GM21528 (cell line): ENCODE data around the gene CCDC102B.
"Not testable (repeated sequence)": the region's sequence is repeated elsewhere in the genome, so short reads cannot be mapped to it uniquely, and the experiment has no call there.

Experiments
- ATAC-seq: cut with Tn5 transposase; IDR thresholded peaks from one replicate; pipeline ENCODE4 v1.9.1; 2021; ENCODE audit warnings: mild to moderate bottlenecking, moderate library complexity; ENCODE audit not compliant: unreplicated experiment, low FRiP score

The CCDC102B gene

DNA sequence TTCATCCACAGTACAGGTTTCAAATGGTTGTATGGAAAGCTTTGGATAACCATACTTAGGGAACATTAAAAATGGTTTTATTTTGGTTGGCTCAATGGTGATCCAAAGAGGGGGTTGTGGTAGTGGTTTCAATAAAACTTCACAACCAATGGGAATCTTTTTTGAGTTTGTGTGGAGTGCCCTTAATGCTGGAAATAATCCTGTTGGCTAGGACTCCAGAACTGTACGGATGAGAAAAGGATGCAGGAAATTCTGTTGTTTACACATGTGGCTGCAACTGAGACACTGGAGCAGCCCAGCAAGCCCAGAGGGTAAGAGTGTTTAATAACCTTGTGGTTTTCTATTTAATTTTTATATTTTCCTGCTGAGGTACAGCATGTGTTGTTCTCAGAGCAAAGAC, at the start of gene CCDC102B:
Gene CCDC102B, plus strand, starts transcription at position 210 of the 400 bp plus-strand sequence. CDS start 38,684 bp downstream, outside the sequence.
- ATAC-seq: no peak

DNA sequence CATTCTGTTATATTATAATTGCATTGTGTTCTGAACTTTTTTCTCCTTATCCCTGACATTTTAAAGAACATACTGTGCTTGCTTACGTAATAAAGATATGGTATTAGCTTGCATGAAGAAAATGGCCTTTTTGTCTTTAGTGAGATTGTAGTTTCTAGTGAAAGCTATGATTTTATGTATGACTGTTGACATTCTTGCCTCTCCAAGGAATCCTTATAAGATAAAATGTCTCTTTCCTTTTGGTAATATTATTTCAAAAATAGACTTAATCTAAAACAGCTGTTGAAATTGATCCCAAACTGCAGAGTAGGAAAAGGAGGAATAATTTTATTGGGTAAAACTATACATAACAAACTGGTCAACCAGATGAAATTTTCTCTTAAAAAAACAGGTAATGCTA, 40.8 kb upstream of the CCDC102B start:
- no peak for ATAC-seq

DNA sequence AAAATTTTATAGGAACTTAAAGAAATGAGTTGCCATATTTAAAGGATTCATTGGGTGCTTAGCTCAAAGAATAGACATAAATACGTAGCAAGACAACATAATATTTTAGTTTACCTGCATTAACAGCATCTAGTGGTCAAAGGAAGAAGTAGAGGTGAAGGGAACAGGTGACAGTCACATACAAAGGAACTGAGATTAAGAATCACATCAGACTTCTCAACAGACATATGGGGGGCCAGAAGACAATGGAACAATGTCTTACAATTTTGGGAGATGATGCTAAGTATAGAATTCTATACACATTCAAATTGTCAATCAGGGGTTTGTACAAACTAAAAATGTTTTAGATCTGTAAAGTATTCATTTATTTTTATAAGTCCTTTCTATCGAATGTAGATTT, 38.6 kb upstream of the CCDC102B start:
- ATAC-seq: no peak

DNA sequence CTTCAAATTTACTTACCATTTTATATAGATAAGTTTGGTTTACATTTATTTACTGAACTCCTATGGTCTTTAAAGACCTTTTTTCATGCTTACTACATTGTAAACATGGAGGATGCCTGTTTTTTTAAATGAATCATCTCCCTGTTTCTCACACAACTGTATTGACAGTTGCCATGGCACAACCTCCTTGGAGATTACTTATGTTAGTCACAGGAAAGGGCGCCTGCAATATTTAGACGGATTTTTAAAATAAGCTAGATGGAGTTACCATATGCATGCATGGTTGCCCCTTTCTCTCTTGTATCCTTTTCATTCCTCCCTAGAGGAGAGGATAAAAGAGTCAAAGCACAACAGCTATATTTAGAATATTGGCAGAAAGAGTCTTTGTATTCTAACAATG, 34.8 kb upstream of the CCDC102B start:
- no peak for ATAC-seq

DNA sequence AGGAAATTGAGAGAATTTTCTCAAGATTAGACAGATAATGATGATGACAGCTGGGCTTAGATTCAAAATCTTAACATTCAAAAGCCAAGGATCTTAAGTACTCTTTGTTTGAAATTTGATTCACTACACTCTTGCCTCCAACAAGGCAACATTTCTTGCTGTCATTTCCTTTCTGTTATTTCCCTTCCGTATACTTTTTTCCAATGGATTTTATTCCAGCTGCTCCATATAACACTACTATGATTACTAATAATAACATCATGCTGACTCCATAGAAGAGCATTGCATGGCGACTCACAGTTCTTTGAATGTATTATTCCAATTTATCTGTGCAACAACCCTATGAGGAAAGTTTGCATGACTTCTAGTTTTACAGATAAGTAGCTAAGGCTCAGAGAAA, 33.9 kb upstream of the CCDC102B start:
- ATAC-seq: no peak

DNA sequence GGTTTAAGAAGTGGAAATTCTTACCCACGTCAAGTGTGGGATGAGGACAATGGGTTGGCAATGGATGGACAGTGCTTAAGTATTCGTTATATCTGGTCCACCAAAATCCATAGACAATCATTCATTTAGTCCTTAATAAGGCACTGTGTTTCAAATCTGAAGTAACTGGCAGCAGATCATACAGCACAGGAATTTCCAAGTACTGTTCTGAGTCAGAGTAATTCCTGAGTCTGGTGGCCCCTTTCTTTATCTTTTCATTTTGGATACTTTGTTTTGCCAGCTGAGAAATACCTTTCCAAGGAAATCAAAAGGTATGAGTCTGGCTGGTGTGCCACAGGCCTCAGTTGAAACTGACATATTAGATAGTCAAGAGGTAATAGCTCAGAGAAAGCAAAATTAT, 31.4 kb upstream of the CCDC102B start:
- no peak for ATAC-seq

DNA sequence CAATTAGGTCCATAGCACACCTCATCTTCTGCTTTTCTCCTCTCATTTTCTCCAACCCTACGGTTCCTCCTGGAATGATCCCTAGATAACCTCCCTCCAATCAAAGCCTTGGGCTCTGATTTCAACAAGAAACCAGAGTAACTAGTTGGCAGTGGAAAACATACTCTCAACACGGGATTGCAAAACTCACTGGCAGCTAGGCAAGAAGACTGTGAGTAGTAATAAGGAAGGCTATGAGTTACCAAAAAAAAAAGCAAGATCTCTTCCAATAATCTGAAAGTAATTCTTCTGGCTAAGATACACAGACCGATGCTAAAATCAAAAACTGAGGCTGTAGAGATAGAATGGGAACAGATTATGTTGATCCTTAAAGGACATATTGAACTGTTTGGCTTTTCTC, 28.4 kb upstream of the CCDC102B start:
- no peak for ATAC-seq

DNA sequence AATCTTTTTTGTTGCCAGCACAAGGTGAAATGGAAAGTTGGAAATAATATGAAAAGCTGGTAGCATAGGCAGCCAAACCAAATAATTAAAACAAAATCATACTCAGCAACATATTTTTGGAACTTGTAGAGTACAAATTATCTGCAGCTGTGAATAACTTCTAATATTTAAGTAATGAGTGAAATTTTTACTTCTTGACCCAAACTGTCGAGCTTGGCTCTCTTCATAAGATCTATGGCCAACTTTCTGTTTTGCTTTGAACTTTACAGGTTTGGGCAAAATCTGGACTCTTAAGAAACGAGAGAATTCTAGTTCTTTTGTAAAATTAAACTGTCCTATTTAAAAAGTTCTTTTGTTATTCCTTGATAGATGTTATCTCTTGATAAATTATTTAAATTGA, 25.6 kb upstream of the CCDC102B start:
- ATAC-seq: no peak

DNA sequence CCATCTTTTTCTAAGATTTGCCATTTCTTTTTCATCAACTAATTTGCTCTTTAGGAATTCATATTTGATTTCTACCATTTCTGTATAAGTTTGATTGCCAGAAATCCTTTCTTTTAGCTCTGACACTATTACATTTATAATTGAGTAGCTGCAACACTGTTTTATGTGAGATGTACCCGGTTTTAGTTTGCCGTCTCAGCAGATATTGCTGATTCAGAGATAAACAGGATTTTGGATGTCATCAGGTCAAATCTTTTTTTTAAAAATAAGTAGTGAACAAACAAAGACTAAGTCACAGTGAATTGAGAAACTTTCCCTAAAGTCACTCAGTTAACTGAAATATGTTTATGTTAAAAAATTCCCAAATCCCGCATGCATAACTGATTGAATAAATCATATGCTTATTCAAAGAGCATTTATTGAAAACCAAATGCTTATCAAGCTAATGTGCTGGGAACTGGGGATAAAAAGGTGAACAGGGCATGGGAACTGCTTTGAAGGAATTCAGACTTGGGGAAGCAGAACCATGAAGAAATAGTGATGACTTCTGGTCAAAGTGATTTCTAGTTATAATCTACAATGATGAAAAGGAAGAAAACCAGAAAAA, 19.5 kb upstream of the CCDC102B start:
- no peak for ATAC-seq

DNA sequence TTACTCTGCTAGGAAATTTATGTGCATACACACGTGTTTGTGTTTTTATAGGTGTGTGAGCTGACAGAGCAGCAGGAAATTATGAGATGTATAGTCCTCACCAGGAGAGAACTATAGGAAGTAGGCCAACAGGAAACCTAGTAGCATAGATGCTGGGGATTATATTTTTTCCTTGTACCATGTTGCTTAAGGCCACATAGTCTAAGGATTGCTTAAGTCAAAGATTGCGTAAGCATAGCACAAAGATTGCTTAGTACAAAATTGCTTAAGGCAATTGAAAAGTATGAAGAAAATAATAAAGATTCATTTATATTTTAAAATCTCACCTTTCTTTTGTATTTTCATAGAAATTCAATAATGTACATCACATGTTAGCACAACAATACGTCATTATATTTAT, 18.7 kb upstream of the CCDC102B start:
- no peak for ATAC-seq

DNA sequence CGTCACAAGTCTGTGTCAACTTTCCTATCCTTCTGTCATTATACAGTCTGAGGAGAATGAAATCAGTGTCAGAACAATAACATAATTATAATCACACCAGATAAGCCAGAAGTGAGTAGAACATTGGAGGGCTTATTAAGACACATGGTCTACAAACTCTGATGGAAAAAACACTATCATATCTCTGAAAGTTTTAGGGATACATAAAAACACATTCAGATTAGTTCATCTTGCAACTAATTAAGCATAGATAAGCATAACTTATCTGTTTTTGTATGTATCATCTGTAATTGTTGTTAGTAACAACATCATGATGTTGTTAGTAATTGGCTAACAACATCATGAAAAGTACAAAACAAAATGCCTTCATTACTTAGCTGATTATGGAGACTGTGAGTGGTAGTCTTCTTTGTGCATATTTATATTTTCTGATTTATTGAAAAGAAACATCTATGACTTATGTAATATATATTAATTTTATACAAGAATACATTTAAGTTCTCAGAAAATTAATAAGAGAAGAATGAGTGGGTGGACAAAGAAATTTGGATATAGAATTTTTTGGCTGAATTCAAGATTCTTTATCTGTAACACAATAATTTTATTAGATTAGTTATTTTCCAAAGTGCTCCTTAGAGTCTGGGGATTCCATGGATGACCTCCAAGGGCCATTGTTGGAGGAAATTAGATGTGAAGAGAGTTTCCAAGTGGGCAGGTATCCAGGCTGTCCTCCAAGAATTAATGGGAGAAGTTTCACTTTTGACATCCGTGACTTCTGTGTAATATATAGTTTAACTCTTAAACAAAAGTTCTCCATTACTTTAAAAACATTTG, 16.9 kb upstream of the CCDC102B start:
- ATAC-seq: no peak

DNA sequence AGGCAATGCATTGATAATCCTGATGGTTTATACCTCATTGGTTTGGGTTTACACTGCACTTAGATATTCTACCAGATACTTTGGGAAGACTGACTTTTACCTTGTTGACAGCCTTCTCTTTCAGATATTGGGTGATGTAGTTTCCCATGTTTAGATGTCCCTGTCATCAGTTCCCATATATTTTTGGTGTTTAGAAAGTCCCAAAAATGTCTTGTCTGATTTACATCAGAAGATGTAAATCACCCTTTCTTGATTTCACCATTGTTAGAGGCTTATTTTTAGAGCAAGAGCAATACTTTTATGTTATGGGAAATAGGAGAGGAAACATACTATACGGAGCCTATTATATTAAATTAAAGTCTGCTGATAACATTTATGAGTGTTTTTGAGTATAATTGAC, 14.4 kb upstream of the CCDC102B start:
- no peak for ATAC-seq

DNA sequence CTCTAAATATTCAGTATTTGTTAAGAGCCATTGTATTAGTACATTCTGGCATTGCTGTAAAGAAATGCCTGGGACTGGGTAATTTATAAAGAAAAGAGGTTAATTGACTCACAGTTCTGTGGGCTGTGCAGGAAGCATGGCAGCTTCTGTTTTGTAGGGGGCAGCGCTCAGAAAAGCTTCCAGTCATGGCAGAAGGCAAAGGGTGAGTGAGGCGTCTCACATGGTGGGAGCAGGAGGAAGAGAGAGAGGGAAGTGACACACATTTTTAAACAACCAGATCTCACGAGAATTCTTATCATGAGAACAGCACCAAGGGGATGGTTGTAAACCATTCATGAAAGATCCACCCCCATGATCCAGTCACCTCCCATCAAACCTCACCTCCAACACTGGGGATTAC, 13.8 kb upstream of the CCDC102B start:
- ATAC-seq: no peak

DNA sequence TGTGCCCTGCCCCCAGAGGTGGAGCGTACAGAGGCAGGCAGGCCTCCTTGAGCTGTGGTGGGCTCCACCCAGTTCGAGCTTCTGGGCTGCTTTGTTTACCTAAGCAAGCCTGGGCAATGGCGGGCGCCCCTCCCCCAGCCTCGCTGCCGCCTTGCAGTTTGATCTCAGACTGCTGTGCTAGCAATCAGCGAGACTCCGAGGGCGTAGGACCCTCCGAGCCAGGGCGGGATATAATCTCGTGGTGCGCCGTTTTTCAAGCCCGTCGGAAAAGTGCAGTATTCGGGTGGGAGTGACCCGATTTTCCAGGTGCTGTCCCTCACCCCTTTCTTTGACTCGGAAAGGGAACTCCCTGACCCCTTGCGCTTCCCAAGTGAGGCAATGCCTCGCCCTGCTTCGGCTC, 7.6 kb upstream of the CCDC102B start:
- not testable (repeated sequence) for ATAC-seq

DNA sequence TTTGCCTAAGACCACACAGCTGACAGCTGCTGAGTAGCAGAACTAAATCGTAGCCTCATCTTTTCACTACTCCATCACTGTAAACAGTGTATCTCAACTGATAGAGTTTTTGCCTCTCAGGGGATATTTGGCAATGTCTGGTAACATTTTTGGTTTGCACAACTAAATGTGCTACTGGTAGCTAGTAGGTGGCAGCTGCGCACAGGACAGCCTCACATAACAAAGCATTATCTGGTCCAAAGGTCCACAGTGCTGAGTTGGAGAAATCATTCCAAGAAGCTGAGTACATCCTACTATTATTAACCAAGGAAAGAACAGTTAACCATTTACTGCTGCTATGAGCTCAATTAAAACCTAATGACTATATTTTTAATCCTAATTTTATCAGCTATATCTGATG, 6.1 kb upstream of the CCDC102B start:
- ATAC-seq: no peak

DNA sequence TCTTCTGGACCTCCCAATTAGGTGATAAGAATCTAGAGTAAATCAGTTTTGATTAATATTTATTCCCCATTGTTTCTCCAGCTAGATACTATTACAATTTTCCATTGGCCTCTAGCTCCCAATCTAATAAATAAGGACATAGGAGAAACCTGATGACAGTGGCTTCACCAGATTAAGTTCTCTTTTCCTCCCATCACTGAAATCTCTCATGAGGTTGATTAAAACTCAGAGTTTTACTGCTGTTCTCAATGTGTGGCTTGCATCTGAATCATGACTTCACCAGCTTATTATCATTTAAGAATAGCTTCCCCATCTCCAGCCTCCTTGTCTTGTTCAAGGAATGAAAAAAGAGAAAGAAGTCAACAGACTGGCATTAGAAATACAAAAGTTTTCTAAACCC, 3.9 kb upstream of the CCDC102B start:
- ATAC-seq: no peak

DNA sequence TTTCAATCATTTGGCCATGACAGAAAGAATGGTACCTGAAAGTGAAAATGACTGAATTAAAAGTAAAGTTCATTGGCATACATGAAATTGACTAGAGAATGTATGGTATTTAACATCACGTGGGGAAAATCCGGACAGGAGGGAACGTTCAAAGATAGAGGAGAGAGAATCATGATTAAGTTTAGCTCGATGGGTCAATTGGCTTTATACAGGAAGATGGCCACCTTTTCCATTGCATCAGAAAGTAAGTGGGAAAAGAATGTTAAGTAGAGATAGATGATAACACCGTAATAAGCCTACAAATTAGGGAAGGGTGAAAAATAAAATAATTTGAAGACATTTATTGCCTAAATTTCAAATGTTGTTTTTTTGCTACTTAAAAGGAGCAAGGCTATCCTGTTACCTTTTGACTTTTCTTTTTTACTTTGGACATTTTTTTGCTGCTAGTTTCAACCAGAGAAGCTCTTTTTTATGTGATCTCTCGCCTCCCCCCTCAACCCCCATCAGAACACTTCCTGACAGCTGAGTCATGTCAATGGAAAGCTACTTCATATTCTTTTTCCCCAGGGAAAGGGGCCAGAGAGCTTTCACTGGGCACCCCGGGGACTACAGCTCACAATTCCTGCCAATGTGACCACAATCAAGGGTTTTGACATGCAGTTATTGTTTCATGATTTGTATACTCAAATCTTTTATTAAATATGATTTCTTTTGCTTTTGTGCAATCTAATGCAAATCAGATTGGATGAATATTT, 767 bp upstream of the CCDC102B start:
- ATAC-seq: no peak

DNA sequence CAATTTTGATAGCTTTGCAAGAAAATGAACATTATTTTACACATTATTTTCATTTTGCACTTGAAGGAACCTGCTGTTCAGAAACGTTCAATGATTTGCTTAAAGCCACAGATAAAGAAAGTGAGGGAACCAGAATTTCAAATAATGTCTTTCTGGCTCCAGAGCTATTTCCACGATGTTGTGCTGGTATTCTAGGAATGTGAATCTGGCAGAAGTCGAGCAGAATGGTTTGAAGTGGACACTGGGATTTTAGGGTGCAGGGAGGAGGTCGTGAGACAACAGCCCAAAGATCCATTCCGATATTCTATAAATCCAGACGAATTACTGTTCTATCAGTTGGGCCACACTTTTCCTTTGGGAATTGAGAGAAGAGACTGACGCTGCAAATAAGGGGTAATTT, 2.2 kb downstream of the CCDC102B start:
- no peak for ATAC-seq

DNA sequence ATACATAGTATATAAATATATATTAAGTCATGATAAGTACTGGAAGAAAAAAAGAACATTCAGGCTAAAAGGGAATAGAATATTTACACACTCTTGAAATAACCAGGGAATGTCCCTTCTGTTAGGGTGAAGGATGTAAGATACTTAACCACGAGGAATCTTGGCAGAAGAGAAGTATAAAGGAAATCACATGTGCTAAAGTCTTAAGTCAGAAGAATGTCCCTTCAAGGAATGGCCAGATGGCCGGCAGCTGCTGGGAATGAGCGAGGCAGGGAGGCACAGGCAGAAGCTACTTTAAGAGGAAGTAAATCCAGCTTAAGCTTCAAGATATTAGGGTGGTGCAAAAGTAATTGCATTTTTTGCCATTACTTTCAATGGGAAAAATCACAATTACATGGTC, 5.5 kb downstream of the CCDC102B start:
- no peak for ATAC-seq

DNA sequence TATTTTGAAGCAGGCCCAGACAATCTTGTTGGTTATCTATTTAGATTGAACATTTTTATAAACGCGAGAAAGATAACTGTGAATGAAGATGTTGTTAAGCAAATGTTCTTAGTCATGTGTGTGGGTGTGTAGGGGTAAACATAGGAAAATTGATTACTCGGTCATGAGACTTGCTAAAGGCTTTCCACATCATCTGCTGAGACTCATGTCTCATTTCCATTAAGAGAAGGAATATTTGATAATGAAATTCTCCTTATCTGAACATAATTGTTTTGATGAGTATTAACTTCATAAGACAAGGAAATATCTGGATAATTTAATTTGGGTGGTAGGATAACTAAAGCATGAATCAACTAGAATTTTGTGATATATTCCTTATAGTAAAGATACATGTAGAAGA, 19.7 kb downstream of the CCDC102B start:
- no peak for ATAC-seq

DNA sequence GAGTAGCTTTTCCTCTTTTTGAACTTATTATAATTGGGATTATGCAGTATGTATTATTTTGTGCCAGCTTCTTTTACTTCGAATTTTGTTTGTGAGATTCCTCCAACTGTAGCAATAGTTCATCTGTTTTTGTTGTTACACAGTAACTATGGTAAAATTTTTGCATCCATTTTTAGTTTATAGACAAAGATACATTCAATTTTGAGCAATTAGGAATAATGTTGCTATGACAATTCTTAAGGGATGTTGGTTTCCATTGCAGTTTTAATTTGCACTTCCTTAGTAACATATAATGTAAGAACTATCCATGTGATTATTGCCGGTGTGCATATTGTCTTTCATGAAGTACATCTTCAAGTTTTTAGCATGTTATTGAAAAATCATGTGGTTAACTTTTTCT, 20.7 kb downstream of the CCDC102B start:
- ATAC-seq: no peak

DNA sequence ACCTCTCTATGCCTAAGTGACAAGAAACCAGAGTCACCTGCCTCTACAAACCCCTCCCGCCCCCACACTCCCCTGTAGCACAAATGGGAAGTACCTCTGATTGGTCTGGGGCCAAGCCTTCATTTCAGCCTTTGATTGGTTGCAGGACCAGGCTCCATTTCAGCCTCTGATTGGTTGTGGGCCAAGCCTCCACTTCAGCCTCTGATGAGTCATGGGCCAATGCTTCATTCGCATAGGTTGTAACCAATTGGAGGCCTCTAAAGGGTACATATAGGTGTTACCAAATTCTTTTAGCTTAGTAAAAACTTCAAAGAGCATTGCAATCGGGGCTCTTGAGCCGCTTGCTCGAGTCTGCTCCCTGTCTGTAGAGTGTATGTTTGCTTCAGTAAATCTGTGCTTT, 25.0 kb downstream of the CCDC102B start:
- ATAC-seq: no peak
